Stimulated activated naive CD4-positive, alpha-beta T cell (primary cell): ENCODE results near the gene DCAF8.

Experiments used
- DNase-seq, 6 experiments: peaks; one replicate each; lab custom pipeline; 2025; lab: John Stamatoyannopoulos, UW

The DCAF8 gene

DNA sequence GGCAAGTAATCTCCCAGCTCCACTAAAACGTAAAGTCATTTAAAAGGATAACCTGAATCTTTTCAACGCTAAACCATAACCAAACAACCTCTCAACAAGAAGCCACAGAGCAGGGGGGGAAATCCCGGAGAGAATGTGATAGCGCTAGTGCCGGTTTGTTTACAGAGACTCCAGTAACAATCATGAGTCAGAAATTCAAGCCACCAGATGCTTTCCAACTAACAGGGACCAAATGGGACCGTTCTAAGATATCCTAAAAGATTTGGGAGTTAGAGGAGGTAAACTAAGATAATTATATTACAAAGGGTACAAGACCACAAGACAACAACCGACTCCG is 825 bp downstream of the DCAF8 start:
- DNase-seq = peak; percentile 56 to 81 (median 70)

DNA sequence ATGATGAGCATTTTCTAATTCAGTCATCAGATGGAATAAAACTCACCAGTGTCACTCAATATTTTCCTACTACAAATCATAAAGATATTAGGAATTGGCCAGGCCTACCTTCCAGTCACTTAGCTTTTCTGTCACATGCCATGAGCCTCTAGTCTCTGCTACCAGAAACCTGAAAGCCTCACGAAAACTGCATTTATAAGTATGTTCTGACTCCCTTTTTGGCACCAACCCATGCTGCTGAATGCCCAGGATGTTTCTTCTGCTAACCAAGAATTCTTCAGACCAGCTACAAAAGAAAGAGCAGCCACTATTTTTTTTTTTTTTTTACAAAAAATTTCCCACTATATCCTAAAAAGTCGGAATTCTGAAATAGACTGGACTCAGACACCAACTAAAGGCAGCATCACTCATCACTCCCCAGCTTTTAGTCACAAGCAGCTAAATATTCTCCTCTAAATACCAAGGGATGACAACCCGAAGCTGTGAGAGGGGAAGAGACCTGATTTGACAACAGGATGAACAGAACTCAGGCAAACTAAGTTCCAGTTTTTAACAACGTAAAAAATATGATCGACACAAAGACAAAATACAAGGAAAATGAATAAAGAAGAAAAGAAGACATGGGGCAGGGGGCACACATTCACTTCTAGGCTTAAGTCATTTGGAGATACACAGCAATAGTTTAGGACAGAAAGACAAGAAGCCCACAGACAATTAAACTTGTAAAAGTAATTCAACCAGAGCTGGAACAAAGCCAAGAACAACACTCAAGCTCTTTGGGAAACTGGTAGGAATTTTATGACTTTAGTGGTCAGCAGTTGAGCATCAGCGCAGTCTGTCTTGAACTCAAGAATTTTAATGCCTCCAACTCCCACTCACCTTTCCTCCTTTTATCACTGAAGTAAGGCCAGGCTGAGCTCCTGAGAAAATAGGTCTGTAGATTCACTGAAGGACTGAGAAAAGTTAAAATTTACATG is 1.7 kb downstream of the DCAF8 start:
- no peak for DNase-seq

DNA sequence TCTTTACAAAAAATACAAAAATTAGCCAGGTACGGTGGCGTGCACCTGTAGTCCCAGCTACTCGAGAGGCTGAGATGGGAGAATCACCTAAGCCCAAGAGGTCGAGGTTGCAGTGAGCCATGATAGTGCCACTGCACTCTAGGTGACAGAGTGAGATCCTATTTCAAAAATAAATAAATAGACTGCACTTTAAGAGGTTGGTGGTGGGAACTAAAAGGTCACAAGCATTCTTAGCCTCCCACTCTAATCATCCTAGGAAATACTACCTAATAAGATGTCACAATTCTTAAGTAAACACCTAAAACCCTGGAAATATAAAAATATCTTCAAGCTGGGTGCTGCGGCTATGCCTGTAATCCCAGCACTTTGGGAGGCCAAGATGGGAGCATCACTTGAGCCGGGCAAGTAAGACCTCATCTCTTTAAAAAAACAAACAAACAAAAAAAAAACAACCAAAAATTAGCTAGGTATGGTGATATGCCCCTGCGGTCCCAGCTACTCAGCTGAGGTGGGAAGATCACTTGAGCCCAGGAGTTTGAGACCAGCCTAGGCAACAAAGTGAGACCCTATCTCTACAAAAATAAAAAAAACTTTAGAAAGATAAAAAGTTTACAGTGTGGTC is 4.1 kb downstream of the DCAF8 start:
- no peak for DNase-seq

DNA sequence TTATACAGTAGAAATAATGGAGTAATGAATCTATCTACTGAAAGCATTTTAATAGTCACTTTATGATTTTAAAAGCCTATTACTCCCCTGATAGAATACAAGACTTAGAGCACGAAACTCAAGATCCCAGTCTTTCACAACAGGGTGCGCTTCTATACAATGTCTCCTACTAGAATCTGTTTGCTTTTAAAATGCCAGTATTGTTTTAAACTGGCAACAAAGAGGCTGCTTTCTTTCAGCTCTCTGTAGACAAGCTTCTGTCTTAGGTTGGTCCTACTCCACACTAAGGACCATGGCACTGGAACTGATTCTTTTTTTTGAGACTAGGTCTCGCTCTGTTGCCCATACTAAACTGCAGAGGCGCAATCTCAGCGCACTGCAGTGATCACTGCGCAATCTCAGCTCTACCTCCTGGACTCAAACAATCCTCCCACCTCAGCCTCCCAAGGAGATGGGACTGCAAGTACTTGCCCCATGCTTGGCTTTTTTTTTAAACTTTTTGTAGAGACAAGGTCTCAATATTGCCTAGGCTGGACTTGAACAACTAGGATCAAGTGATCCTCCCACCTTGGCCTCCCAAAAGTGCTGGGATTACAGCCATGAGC is 4.8 kb downstream of the DCAF8 start:
- no peak for DNase-seq

DNA sequence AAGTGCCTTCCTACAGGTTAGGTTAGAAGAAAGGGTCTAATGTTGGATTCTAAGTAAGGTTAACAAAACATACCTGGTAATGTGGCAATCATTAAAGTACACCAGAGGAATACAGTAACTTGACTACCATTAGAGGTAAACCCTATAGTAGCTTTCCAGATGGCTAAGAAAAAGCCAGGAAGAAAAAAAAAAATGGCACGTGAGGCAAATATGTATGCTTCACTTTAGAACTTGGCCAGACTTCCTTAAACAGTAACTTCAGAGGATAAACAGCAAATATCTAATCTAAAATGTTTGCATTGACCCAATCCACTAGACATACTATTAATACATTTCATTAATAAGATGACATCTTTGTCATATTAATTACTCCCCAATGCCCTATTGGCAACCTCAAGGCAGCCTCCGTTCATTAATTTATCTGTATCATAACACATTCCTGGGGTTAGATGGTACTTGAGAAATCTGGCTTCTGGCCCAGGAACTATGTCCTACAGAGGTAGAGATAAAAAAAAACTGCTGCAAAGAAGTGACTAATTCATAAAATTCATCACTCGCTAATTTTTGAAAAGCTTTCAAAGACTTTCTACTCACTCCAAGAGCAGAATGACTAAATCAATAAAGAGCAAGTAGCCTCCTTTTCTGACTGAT is 5.8 kb downstream of the DCAF8 start:
- DNase-seq = no peak

DNA sequence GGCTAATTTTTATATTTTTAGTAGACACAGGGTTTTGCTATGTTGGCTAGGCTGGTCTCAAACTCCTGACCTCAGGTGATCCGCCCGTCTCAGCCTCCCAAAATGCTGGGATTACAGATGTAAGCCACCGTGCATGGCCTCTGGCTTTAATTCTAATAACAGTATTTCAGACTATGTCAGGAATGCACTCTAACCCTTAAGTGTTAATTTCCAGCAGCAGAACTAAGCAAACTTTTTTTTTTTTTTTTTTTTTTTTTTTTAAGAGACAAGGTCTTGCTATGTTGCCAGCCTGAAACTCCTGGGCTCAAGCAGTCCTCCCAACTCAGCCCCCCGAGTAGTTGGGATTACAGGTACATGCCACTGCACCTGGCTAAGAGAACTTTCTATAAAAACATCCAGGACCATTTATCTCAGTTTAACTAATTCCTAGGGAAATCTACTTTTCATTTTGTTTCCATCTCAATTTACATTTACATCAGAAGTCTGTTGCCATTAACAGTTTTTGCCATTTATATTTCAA is 6.5 kb downstream of the DCAF8 start:
- no peak for DNase-seq

DNA sequence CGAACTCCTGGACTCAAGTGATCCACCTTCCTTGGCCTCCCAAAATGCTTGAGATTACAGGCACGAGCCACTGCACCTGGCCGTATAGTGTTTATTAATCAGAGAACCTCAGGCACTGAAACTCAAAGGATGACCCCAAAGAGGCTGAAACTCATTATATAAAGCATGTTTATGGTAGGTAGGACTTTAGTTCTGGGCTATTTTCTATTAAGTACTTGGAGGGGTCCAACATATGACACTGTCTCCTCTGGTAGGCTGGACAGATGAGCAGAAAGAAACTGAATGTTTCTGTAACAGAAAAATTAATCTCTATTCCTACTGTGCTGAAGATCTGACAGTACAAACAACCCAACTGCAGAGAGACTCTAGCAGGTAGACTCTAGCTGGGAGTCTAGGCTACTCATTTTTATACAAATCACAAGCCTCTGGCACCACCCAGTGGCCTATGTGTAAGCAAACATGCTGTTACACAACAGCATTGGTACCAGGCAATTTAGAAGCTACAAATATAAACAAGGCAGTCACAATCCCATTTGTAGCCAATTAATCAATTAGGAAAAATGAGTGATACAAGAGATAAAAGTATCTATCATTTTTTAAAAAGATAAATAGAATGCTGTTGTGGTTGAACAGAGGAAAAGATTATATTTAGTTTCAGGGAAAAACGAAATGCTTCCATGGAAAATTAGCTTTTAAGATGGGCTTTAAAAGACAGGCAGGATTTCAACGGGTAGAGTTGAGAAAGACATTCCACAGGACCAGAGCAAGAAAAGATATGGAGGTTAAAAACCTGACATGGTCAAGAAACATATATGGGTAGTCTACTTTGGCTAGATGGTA is 10.4 kb downstream of the DCAF8 start:
- DNase-seq = peak; percentile 5 to 63 (median 55)

DNA sequence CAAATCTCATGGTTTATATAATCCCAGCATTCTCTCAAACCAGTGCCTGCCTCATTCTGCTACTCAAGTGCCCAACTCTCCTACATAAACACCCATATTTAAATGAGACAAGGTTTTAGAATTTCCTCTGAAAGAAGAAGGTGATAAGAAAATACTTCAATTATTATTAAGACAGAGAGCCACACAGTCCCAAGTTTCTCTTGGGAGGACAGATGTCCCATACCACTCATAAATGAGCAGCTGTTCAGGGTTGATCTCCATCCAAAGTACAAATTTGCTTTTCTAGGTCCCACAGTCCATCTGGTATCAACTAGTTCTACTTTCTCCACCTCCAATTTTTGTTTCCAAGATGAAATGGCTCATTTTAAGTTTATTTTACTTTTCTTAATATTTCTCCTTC is 11.3 kb downstream of the DCAF8 start:
- no peak for DNase-seq

DNA sequence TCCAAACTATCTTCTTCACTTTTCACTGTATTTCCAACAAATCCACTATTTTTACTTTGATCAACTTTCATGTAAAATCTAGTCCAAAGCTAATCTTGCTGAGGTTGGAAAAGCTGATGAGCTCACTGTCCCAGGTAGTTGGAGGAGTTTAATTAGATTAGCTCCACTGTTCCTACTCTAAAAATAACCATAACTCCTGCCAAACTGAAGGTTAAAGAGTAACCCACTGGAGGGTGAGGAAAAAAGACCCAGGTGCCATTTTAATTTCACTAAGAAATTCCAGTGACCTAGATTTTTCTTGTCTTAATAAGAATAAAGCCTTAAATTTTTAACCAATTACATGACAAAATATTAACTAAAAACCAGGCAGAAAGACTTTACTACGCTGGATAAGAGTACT is 15.3 kb downstream of the DCAF8 start:
- no peak for DNase-seq

DNA sequence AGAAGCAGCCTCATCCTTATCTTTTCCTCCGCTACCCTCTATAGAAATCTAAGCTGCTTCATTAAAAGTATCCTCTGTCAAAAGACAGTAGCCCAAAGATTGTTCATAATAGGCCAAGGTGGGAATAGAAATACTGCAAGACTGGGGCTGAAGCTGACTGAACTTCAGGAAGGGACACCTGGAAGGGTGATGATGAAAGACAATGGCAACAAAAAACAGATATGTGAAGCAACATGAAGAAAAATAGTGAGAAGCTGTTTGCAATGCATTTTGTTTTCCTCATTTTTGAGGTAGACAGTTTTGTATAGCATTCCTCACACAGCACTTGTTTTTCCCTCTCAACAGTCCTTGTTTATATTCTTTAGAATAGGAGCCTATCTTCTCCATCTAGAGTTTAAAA is 16.9 kb downstream of the DCAF8 start:
- no peak for DNase-seq

DNA sequence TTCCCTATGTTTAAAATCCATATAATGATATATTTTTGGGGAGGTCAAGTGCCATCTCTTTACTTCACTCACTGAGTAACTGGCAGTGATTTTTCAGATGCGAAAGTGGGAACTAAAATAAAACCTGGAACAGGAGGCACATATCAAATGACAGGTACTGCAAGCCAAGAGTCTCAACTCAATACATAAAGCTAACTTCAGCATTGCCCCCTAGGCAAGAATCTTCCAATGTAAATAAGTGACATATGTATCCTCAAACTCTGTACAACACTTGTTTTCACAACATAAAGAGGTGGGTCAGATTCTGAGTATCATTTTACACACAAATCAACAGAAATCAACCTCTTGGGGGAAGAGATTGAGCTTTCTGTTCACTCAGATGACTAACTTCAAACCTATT is 18.1 kb downstream of the DCAF8 start:
- no peak for DNase-seq

DNA sequence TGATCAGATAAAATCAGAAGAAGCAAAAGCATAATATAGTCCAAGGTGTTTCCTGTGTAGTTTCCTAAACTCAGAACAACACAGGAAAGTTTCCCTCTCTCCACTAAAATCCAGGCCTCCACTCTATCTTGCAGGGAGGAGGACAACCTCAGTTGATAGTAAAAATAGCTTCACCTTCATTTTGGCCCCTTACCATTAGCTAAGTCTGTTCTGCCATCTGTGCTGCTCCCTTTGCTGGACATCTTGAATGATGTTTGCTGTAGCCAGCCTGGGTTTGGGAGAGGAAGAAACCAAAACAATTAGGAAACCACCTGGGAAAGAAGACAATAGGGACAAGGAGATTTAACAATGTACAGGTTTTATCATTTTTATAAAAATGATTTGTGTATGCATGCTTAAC is 18.6 kb downstream of the DCAF8 start:
- no peak for DNase-seq

DNA sequence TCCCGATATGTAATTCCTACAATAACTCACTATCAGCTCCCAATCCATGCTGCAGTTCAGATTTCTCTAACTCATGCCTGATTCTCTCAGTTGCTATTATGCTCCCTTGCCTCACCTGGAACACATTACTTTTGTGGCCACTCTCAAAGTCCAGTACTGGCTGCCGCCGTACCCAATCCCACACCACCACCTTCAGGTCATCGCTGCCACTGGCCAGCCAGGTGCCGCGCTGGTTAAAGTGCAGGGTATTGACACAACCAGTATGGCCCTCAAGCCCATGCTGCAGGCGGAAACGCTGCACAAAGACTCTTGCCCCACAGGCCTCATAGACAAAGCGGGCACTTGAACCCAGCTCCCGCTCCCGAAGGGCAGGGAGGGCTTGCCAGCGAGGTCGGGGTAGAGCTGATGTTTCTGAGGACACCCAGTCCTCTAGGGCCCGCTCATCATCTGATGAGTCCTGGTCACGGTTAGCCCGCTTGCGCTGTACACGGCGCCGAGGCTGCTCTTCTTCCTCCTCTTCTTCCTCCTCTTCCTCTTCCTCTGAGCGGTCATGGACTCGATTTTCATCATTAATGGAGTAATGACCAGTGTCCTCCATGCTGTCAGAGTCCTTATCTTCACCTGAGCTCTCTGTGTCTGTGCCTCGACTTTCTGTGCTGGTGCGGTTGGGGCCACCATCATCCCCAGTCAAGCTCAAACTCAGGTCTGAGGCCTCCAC is 22.6 kb downstream of the DCAF8 start:
- DNase-seq = no peak

DNA sequence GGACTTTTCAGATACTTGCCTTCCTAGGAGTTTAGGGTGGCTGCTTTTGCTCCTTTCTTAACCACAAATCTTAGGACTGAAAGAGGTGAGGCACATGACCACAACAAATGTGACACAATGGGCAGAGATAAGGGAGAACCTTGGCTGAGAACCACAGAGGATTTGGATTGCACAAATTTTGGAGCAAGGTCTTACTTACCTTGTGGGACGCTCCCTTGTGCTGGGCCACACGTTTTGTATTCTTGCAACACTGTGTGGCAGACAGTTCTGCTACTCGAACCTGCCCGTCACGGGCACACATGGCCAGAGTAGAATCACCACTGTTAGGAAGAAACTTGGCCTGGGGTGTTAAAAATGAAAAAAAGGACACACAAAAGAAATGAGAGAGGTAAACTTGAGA is 23.9 kb downstream of the DCAF8 start:
- no peak for DNase-seq

DNA sequence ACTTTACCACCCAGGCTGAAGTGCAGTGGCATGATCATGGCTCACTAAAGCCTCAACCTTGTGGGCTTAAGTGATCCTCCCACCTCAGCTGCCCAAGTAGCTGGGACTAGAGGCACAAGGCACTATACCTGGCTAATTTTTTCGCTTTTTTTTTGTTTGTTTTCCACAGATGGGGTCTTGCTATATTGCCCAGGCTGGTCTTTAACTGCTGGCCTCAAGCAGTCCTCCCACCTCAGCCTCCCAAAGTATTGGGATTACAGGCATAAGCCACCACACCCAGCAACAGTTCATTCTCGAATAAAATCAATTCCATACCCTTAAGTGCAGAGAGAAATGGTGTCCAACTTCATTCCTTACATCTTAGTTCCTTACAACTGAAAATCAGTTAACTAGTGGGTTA is 24.8 kb downstream of the DCAF8 start:
- DNase-seq = no peak

DNA sequence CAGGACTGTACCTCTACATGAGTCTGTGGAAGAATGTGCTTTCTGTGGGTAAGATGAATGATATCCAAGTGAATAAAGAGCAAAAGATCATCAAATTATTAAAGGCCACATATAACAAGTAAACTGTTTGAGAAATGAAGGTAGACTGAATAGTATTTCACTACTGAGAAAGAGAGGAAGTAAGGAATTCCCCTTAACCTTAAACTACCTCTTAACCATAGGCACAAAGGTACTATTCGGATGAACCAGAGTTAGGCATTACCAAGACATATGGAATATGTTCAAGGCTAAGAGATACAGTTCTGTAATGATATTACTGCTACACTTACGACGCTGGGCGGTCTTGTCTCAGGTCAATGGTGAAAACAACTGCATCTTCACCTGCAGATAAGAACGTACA is 25.5 kb downstream of the DCAF8 start:
- DNase-seq = no peak

DNA sequence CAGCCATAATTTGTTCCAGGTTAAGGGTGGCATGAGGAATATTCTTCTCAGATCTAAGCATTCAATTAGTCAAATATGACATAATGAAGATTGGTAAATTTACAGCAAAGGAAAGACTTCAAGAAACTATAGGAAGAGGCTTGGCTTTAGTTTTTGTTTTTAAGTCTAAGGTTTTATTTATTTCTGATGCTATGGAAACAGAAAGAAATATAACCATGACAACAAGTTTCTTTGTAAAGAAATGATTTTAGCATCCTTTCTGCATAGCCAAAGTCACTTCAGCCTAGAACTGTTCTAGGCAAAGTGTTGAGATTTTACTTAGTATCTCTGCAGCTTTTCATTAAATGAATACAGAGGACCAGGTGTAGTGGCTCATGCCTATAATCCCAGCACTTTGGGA is 29.4 kb downstream of the DCAF8 start:
- DNase-seq = no peak

DNA sequence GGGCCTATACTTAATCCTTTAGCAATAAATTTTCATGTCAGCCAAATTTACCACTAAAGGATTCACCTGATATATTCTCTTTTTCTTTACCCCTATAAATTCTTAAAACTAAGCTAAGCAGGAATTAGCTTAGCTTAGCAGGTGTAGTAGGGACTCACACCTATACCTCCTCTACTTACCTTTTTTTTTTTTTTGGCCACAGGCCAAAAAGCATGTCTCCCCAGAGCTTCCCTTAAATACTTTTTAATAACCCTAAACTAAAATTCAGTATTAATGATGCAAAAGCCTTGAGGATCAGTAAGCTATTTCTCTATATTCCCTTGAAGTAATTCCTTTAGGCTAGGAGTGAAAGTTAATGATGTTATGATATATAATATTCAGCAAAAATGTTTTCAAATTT is 33.9 kb downstream of the DCAF8 start:
- no peak for DNase-seq

DNA sequence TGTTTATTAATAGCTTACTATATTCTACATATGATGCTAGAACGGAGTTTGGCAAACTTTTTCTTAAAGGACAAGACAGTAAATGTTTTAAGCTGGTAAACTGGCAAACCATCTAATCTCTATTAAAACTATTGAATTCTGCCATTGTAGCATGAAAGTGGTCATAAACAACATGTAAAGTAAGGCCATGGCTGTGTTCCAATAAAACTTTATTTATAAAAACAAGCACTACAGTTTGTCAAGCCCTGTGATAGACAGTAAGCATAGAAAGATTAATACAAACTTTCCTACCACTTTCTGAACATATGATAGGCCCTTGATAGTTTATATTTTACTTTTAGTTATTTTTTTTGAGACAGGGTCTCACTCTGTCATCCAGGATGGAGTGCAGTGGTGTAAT is 34.8 kb downstream of the DCAF8 start:
- DNase-seq = no peak

DNA sequence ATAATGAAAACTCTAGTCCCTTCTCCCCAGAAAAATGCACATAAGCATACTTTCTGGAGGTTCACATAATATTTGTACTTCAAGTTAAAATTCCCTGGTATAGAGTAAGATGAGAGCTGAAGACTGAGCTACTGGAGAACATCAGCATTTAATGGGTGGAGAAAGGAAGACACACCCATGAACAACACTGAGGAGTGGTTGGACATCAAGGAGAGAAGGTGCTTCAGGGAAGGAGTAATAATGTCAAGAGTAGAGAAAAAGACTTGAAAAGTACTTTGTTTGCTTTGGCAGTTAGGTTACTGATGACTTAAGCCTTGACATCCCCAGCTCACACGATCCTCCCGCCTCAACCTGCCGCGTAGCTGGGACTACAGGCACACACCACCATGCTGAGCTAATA is 35.3 kb downstream of the DCAF8 start:
- no peak for DNase-seq

DNA sequence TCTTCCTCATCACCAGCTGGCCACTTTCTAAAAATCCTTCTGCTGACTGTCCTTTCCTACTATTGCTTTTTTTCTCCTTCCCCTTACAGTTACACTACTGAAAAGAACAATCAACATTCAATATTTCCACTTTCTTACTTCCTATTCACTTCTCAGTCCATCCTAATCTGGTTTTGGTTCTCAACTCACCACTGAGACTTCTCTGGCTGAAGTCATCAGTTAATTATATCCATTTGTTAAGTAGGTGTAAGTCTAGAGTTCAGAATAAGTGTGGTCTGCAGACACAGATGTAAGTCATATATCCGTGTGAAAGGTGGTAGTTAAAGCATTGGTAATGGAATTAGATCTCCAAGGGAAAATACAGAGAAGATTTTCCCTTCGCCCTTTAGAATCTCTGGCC is 35.7 kb downstream of the DCAF8 start:
- DNase-seq = no peak
